HG02852 (cell line): ENCODE results near the gene MYO9B.

ENCODE experiments used
- ATAC-seq: cut with Tn5 transposase; IDR thresholded peaks from one replicate; pipeline ENCODE4 v1.9.1; 2021; ENCODE audit warnings: mild to moderate bottlenecking, moderate library complexity; ENCODE audit not compliant: unreplicated experiment

MYO9B gene

GRCh38 chr19:17058236-17058635 is 17.3 kb upstream of the MYO9B start:
- no peak for ATAC-seq

GRCh38 chr19:17060802-17061201 is 14.8 kb upstream of the MYO9B start:
- ATAC-seq: no peak

DNA sequence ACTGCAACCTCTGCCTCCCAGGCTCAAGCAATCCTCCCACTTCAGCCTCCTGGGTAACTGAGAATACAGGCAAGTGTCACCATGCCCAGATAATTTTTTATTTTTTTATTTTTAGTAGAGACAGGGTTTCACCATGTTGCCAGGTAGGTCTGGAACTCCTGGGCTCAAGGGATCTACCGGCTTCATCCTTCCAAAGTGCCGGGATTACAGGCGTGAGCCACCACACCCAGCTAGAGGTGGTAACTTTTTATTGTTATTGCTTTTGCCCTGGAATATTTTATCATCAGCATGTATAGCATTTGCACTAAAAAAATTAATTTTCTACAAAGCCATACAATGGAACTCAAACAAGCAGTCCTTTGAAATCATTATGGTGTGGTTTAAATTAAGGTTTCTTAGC is 14.4 kb upstream of the MYO9B start:
- no peak for ATAC-seq

DNA sequence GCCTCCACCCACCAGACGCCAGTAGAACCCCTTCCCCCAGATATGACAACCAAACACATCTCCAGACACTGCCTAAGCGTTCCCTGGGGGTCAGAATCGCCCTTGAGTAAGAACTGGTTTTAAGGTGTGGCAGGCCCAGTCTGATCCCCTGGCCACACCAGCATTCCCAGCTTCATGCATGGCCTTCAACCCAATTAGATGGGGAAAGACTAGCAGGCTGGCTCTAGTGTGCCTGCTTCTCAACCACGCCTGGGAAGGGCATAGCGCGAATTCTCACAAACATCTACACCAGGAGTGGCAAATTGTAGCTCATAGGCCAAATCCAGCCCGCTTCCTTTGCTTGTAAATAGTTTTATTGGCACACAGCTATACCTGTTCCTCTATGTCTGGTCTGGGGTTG is 13.9 kb upstream of the MYO9B start:
- no peak for ATAC-seq

DNA sequence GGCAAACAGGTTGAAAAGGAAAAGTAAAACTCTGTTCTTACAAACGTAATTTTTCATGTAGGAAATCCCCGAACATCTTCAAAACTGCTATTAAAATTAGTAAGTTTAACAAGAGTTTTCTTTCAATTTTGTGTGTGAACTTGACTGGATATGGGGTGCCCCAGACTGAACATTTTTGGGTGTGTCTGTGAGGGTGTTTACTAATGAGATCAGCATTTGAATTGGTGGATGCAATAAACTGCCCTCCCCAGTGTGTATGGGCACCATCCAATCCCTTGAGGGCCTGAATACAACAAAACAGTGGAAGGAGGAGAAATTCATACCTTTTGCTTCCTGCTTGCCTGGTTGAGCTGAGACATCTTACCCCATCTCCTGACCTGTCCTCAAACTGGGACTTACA is 12.1 kb upstream of the MYO9B start:
- ATAC-seq: no peak

DNA sequence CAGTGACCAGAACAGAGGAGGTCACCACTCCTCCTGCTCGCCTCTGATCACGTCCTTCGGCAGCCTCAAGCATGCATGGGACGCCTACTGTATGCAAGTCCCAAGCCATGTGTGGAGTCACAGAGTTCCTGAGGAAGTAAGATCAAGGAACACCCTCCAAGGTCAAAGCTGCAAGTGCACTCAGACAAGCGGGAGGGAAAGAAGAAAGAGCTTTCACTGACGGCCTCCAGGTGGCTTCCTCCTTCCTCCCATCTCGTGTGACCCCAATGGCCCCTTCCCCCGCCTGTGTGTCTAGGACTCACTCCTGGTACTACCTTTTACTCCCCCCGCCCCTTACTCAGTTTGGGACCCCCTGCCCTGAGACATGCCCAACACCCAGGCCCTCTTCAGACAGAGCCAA is 6.4 kb upstream of the MYO9B start:
- no peak for ATAC-seq

DNA sequence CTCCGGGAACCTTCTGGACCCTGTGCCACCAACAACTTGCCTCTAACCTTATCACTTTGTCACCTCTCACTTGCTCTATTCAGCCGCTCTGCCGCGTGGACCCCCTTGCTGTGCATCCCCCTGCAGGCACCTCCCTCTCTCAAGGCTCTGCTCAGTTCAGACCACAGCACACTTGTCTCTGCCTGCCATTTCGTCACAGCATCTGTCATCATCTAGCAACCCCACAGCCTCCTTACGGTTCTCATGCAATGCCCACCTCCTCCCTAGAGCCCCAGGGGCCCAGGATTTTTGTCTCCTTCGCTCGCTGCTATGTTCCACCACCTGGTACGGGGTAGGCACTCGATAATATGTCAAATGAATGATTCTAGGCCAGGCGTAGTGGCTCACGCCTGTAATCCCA is 5.2 kb upstream of the MYO9B start:
- no peak for ATAC-seq

DNA sequence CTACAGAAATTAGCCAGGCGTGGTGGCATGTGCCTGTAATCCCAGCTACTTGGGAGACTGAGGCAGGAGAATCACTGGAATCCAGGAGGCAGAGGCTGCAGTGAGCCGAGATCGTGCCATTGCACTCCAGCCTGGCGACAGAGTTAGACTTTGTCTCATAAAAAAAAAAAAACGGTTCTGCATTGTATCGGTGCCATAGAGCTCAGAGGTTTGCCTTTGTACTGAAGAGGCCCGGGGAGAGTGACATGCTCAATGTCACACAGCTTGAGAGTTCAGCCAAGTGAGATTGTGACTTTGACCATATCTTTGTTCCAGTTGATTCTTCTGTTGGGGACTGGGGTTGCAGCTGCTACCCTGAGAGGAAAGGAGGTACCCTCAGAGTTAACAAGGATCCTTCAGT is 4.7 kb upstream of the MYO9B start:
- ATAC-seq: no peak

DNA sequence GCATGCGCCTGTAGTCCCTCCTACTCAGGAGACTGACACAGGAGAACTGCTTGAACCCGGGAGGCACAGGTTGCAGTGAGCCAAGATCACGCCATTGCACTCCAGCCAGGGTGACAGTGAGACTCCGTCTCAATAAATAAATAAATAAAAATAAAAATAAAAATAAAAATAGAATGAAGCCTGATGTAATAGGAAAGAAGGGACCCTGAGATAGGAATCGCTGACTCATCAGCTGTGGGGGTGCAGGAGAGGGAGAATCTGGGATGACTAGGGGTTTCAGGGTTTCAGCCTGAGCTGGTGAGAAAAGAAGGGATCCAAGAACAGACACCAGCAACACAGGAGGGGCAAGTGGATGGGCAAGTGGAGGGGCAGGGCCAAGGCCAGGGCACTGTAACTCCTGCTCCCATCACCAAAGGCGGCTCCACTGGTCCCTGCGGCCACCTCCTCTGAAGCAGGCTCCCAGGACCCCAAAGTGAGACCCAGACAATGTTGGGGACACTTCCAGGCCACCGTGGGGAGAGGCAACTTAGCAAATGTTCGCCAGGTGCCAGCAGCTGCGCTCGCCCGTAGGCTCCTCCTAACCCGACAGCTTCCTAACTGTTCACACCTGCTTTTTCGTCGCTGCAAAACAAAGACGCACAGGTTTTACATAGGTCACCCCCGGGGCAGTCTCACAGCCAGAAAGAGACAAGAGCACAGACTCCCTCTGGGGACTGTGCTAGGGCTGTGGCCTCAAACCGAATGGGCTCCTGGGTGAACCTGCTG is 1.5 kb upstream of the MYO9B start:
- no peak for ATAC-seq

DNA sequence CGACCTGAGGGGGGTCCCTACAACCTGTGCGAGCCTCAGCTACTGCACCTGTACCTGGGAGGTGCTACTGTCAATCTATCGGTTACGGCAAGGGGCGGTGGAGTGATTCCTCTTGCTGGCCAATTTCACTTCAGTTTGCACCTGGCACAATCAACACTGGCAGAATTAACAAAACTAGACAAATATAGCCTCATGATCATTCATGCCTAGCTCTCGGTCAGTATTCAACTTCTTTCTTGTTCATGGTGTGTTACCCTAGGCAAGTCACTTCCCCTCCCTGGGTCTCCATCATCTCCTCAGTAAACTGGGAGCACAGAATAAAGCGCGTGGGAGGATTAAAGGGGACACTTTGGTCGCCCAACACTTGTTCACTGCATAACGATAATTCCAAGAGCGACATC is 943 bp upstream of the MYO9B start:
- no peak for ATAC-seq

DNA sequence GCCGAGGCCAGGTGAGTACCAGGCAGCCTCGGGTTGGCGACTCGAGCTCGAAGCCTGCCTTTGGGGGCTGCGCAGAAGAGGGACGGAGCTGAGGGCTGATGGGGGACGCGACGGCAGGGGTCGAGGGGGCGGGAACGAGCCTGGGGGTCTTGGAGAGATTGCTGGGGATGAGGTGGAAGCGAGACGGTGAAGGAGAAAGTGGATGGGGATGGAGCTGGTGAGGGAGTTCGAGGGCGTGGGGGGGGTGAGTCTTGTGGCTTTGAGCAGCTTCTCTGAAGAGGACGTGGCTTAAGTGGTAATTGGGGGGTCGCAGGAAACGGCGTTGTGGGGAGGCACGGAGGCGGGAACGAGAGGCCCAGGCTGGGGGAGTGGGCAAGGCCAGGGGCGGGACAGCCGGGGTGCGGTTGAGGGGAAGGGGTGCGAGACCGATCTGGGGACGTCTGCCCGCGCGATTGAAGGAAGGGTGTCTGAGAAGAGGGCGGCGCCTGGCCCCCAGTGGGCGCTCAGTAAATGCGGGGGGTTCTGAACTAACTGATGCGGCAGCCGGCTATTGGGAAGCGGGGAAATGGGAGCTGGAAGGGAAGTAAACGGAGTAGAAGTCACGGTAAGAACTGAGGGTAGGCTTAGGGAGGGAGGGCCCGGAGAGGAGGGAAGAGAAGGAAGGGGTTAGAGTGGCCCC is 426 bp downstream of the MYO9B start:
- no peak for ATAC-seq

- ATAC-seq: no peak
Observed at GRCh38 chr19:17076543-17076991, 990 bp downstream of the MYO9B start.

GRCh38 chr19:17077447-17078028 is 2.0 kb downstream of the MYO9B start:
- no peak for ATAC-seq

DNA sequence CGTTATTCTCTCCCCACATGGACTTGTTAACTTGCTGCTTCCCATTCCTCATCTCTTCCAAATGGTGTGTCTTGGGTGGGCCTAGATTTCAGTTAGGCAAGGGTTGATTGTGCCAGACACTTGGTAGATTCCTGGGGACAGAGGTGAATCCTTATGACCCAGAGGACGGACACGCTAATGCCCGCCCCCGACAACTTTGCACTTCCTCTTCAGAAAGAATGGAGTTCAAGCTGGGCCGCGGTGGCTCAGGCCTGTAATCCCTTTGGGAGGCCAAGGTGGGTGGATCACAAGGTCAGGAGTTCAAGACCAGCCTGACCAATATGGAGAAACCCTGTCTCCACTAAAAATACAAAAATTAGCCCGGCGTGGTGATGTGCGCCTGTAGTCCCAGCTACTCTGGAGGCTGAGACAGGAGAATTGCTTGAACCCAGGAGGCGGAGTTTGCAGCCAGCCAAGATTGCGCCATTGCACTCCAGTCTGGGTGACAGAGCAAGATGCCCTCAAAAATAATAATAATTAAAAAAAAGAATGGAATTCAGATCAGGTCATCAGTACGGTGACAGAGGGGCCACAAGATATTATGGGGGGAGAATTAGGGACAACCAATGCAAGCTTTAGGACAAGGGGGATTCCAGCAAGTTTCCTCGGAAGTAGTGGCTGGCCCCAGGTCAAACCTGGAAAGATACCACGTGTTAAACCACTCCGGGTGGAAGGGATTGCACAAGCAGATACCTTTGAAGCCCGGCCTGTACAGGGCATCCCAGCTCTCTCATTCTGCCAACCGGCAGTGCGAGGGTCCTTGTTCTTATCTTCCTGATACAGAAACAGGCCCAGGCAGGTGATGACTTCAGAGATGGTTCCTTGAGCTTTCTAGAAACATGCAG is 2.7 kb downstream of the MYO9B start:
- no peak for ATAC-seq

DNA sequence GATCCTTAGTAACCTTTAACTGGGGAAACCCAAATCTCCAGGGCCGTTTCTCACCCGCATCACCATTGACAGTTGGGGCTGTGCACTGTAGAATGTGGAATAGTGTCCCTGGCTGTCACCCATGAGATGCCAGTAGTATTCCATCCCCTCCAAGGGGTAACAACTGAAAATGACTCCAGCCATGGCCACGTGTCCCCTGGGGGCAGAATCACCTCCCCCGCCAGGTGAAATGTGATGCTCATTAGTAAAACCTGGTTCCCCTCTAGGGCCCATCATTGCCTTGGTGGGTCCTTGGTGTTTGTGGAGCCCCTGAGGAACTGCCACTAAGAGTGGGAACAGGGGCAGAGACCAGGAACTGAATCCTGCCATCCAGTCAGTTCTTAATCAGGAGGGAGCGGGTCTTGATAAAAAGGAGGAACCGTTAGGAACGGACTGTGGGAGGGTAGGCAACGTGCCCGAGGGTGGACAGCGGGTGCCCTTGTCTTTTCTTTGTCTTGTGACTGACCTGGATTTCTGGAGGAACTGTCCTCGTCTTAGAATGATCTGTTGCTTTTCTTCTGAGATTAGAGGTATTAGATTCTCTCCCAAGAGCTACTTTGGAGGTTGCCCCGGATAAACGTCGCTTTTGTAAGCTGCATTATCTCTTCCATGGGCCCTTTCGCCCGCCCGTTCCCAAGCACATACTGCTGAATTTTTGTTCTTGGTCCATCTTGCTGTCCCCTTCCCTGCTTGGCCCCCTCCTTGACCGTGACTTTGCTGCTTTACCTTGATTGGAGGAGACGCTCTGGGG is 3.5 kb downstream of the MYO9B start:
- ATAC-seq: no peak

GRCh38 chr19:17079710-17080439 is 4.3 kb downstream of the MYO9B start:
- ATAC-seq: peak; percentile 36

- ATAC-seq: no peak
Observed at GRCh38 chr19:17080440-17080801, 4.8 kb downstream of the MYO9B start.

- ATAC-seq: no peak
Observed at GRCh38 chr19:17081672-17082630, 6.4 kb downstream of the MYO9B start.

DNA sequence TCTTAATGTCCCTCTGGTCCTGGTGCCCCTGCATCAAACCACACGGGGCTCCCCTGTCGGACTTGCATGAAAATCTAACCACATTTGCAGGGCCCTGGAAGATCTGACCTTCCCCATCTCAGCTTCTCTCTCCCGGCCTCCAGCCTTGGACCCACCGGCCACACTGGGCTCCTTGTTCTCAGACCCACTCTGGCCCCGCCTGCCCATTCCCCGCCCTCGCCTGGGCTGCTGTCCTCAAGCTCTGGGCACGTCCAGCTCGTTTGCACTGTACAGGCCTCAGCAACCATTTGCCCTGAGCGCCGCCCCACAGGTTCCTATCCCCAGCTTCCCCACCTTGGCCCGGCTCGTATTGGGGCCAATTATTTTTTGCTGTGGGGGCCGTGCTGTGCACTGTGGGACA is 10.5 kb downstream of the MYO9B start:
- no peak for ATAC-seq
